Fibroblast of villous mesenchyme (primary cell): ENCODE data around the gene FAM227B. TPM values are rescaled to one million over a fixed set of nuclear protein-coding genes. Genes with fewer than 3 reads are reported as not detected.
A peak's percentile ranks its signal among the peaks of the same experiment; 100 is the strongest.

Experiments
- DNase-seq: peaks from one replicate; pipeline ENCODE4 v3.0.0-alpha.2; 2010; ENCODE audit warnings: low read depth
- H3K4me3 ChIP-seq: 2 replicates; pipeline ENCODE4 v1.5.1; 2011; ENCODE audit warnings: low read depth, mild to moderate bottlenecking, low read length
- total RNA-seq: library from RNA; depleted of rRNA; stranded (reverse); fragments of >200 nt; gene quantifications from 2 replicates; pipeline ENCODE4 v1.2.3, GENCODE V29; 2012
- TF ChIP-seq, protein P1 (sequence below): IDR thresholded peaks from 2 replicates; pipeline ENCODE4 v1.5.1; 2012; ENCODE audit warnings: low read depth, mild to moderate bottlenecking, low read length; ENCODE audit not compliant: insufficient read depth

Gene FAM227B
- total RNA-seq, 1 donor = 4.3 TPM

DNA sequence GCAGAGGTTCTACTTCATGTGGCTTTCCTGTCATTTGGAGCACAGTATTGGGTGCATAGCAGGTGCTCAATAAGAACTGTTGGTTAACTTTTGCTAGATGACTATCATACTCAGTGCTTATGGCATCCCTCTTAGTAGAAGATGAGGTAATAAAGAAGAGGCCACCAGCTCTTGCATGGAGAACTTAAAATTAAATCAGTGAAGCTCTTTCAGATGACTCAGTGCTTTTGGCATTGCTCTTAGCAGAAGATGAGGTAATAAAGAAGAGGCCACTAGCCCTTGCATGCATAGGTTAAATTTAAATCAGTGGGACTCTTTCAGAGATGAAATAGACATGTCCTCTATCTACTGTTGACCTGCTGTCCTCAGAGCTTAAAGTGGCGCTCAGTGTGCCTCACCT lies 307.0 kb downstream of the FAM227B start:
- TF ChIP-seq, protein P1, sequence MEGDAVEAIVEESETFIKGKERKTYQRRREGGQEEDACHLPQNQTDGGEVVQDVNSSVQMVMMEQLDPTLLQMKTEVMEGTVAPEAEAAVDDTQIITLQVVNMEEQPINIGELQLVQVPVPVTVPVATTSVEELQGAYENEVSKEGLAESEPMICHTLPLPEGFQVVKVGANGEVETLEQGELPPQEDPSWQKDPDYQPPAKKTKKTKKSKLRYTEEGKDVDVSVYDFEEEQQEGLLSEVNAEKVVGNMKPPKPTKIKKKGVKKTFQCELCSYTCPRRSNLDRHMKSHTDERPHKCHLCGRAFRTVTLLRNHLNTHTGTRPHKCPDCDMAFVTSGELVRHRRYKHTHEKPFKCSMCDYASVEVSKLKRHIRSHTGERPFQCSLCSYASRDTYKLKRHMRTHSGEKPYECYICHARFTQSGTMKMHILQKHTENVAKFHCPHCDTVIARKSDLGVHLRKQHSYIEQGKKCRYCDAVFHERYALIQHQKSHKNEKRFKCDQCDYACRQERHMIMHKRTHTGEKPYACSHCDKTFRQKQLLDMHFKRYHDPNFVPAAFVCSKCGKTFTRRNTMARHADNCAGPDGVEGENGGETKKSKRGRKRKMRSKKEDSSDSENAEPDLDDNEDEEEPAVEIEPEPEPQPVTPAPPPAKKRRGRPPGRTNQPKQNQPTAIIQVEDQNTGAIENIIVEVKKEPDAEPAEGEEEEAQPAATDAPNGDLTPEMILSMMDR = no peak
- peak; percentile 76 for DNase-seq
- H3K4me3 ChIP-seq = no peak overlapping the region

DNA sequence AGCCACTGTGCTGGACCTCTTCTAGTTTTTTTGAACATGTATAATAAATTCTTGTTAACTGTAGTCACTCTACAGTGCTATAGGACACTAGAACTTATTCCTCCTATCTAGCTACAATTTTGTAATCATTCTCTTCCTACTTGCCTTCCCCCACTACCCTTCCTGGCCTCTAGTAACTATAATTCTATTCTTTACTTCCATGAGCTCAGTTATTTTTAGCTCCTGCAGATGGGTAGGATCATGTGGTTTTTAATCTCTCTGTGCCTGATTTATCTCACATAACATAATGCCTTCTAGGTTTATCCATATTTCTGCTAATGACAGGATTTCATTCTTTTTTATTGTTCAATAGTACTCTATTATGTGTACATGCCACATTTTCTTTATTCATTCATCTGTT lies 310.7 kb downstream of the FAM227B start:
- H3K4me3 ChIP-seq = no peak overlapping the region
- DNase-seq = peak; percentile 24
- TF ChIP-seq, protein P1 = no peak

DNA sequence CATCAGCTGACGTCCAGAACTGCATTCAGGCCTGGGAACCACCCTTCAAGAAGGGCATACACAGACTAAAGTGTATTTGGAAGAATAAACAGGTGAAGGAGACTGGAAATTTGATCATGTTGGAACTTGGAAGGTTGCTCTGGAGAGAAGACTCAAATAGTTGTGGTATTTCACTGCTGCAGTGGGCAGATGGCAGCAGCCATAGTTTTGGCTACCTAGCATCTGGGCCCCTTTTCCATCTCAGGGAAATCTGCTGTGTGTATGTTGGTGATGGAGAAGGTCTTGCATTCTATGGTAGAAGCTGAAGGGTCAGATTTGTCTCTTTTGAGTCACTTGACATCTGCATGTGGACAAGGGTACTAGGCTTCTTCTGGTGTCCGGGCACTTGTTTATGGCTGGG lies 311.9 kb downstream of the FAM227B start:
- TF ChIP-seq, protein P1 = no peak
- DNase-seq = no peak
- H3K4me3 ChIP-seq = no peak overlapping the region

DNA sequence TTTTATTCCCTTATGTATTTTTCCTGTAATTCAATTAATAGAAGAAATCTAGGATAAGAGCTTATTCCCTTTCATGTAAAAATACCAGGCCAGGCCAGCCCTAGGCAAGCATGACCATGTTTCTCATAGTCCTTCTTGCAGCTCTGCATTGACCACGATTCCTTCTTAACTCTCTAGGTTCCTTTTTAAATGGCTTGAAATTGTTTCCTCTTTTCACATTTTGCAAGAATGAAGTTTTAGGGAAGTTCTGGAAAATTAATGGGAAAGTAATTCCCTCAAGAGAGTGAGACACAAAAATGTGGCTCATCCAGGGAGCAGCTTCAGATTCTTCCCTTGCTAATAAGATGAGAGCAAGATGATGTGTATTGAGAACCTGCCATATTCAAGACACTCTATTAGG lies 314.1 kb downstream of the FAM227B start:
- no peak overlapping the region for H3K4me3 ChIP-seq
- TF ChIP-seq, protein P1 = no peak
- no peak for DNase-seq

DNA sequence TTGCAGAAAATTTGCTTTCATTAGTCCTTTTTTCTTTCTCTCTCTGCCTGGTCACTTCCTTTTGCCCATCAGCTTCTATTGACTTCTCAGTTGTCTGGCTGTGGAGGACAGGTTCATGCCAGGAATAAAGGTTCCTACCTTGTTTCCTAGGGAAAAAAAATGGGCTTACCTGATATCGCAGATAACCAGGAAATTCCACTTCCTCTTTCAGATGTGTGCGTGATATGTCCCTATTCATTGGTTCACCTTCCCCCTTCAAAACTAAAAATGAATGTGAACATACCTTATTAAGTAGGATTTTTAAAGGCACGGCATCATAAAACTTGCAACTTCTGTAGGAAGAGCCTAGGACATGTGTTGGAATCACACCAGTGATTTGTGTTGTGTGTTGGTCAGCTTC lies 317.6 kb downstream of the FAM227B start:
- H3K4me3 ChIP-seq = no peak overlapping the region
- TF ChIP-seq, protein P1 = no peak
- DNase-seq = no peak

DNA sequence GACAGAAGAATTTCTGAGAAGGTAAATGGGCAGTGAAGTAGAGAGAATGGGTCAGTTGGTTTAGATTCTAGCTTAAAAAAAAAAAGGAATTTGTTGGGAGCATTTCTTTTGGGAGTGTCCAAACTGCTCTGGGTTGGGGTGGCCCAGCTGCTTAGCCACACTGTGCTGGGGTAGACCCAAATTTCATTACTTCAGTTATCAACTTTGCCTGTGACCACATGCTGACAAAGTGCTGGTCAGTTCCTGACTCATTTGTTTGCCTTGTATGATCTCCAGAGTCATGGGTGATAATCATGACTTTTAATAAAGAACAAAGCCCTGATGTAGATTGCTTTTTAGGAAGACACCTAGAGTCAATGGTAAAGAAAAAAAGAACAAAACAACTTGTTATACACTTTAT lies 319.1 kb downstream of the FAM227B start:
- no peak overlapping the region for H3K4me3 ChIP-seq
- DNase-seq = no peak
- TF ChIP-seq, protein P1 = no peak

DNA sequence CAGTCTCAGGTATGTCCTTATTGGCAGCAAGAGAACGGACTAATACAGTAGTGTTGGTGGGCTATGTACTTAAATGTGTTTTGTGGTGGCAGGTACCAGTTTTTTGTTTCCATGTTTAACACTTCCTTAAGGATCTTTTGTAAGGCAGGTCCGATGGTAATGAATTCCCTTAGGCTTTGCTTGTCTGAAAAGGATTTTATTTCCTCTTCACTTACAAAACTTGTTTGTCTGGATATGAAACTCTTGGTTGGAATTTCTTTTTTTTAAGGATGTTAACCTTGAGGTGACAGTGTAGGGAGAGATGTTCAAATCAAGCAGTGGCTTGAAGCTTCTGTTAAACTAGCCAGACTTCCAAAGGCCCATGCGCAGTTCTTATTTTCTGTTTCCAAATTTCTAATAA lies 319.8 kb downstream of the FAM227B start:
- TF ChIP-seq, protein P1 = no peak
- no peak overlapping the region for H3K4me3 ChIP-seq
- DNase-seq = no peak
